Fibroblast of skin of right quadriceps (primary cell): Measurements from ENCODE around the gene CHDH.

ENCODE experiments used
- DNase-seq: peaks from one replicate; pipeline ENCODE4 v3.0.0-alpha.2; 2013

Gene CHDH

DNA sequence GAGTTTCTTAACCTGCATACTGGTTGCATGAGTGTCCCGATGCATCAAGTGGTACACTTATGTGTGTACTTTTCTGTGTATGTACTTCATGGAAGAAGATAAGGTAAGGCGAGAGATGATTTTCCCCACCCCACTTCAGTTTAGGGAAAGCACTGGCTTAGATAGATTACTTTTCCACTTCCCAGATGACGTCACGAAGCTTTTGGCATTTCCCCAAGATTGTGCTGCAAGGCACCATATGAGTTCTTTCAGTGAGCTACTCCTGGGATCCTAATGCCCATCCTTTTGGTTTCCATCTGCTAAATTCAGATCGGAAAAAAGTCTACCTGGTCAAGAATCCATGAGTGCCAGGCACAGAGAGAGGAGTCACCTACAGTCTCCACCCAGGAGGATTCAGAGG is 4.7 kb upstream of the CHDH start:
- DNase-seq, result peak; percentile 36

DNA sequence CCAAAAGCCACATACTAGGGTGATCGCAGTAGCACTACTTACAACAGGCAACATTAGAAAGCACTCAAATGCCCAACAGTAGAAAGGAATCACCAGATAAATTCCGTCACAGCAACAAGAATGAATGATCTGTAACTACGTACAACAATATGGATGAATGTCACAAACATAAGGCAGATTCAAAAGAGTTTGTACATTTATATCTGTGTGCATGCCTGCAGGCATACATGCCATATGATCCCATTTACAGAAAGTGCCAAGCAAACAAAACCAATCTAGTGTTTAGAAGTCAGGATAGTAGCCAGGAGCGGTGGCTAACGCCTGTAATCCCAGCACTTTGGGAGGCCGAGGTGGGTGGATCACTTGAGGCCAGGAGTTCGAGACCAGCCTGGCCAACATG is 3.7 kb upstream of the CHDH start:
- DNase-seq, result no peak

DNA sequence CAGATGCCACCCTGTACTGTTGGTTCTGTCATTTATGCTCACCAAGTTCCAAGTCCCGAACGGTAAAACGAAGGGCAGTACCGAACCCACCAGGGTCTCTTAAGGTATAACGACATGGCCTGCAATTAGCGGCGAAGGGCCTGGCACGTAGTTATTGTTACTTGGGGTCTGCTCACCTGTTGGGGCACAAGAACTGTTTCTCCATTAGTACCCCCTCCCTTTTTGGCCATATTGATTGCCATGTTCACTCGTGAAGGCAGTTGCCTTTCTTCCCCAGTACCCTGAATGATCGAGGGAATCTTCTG is 584 bp upstream of the CHDH start:
- no peak for DNase-seq

DNA sequence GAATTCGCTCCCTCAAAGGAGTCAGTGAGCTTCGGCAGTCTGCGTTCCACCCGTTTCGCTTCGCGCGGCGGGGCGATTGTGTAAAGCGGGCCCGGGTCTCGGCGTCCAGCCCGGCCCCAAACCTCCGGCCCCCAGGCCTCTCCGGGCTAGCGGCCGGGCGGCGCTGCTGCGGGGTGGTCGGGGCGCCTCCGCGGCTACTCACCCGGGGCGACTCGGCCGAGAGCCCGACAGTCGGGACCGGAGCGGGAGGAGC is 412 bp downstream of the CHDH start:
- no peak for DNase-seq

DNA sequence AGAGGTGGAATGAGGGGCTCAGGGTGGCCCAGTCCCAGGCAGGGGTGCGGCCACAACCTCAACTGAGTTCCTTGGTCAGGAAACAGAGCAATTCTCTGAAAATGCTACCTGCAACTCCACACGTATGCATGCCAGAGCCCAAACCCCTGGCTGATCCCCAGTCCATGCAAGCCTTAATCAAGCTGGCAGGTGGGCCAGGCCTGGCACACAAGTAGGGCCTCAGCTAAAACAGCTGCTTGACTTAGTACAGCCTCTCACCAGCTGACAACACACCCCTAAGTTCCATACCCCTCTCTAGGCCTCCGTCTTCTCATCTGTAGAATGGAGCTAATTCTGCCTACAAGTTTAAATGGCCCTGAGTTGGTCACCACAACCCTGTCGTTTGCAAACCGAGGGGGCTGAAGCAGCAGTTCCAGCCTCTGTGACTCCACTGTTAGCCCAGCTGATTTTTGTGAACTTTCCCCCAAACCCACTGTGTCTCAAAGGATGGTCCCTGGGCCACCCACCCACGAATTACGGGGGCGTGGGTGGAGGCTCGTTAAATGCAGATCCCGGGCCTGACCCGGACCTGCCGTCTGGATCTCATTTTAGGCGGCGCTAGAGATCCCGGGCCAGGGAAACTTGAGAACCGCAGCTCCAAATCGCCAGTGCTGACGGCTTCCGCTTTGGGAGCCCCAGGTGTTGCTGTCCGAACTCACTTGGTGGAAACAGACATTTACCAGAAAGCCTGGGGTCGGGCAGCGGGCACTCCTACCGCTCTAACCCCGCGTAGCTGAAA is 927 bp downstream of the CHDH start:
- peak; percentile 11 for DNase-seq

DNA sequence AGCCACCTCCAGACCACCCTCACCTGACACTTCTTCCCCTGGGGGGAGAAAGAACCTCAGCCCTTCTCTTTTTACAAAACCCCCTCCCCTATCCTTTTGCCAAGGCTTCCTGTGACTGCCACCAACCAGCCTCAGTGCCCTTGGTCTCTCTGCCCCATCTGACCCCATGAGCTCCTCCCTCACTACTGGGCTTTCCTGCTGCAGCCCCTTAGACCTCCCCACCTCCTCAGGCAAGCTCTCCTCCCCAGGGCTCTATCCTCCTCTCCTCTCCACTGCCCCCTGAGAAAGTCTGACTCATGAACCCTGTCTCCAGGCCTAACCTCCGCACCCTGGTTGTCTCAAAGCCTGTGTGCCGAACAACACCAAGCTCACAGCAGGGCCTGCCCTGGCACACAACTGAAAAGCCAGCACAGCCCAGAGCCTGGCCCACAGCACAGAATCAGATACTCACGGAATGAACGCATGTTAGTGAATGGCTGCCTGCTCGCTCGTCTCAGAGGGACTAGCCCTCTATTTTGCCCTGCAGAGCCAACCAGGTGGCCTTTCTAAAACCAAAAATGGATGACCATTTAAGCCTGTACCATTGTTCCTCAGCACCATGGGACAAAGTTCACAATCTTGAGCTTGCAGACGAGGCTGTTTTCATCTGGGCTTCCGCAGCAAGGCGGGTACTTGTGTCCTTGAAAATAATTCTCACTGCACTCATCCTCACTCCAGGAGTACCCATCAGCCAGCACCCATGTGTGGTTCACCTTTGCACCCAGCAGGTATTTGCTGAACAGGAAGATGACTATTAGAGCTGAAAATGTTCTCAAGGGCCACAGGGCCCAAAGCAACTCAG is 1.7 kb downstream of the CHDH start:
- DNase-seq, result no peak

DNA sequence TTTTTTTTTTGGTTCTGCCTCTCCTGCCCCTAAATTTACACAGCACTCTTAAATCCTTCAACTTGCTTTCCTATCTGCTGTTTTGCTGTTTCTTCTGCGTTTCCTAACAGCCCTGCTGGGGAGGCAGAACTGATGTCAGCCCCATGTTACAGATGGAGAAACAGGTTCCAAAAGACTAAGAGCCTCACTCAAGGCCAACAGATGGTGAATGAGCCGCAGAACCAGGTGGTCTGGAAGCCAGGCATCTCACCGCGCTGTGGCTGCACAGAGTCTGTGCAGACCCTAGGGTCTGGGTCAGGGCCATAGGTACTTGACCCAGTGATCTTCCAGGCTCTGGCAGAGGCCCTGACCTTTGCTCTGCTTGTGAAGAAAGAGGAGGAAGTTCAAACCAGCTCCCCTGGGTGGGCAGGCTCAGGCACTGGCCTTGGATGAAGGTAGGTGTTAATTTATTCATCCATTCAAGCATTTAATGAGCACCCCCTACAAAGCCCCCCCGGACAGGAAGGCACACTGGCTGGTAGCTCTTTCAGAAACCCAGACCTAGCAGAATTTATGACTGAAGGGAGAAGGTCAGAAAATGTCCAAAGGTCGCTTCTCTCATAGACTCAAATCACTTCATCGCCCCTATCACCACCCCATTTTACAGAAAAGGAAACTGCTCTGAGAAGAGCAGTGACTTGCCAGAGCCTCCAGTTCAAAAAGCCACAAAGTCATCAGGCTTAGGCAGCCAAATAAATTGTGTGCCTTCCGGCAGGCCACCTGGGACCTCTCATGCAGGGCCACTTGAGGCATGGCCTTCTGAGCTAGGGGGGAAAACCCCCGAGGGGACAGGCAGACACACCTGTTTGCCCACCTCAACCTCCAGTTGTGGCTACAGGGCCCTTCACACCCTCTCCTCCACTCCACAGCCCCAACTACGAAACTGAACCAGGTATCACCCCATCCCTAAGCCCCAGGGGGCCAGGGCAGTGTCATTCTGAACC is 2.7 kb downstream of the CHDH start:
- no peak for DNase-seq

DNA sequence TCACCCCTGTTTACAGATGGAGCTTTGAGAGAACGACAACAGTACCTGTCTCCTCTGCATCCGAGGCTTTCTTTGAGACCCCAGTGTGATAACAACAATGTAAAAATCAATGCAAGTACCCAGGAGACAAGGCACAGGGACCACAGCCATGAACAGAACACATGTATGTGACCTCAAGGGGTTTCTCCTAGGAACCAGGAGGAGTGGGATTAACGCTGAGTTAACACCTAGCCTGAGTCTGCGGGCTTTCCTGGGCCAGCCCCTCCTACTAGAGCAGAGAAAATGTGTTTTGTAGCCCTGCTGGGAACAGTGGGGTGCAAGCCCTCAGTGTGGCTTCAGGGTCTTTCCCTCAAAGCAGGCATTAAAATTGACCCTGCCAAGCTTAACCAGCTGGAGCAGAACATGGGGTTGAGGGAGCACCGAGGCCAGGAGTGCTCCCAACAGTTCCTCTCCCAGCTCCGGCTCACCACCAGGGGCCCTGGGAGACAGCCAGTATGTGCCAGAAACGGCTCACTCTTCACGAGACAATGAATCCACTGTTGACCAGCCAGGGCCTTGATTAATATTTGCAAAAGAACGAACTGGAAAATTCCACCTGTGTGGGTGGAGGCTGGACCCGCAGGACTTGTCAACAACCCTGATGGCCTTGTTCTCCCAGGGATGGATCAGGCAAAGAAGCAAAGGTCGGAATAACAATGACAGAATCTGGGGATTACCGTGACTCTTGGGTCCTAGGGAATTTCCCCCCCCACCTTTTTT is 3.6 kb downstream of the CHDH start:
- no peak for DNase-seq

DNA sequence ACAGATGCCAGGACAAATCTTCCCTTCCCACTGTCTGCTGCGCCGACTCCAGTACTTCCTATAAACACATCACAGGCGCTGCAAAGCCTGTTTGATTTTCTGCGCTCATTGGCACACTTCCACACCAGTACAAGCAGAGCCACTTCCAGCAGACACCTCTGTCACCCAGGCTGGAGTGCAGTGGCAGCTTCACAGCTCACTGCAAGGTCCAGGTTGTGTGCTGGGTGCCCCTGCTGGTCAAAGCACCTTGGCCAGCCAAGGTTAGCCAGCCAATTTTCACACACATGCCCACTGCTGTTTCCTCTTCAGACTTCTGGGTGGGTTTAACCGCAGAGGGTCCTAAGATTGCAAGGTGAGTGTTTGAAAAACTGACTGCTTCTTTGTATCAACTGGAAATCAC is 4.9 kb downstream of the CHDH start:
- no peak for DNase-seq

DNA sequence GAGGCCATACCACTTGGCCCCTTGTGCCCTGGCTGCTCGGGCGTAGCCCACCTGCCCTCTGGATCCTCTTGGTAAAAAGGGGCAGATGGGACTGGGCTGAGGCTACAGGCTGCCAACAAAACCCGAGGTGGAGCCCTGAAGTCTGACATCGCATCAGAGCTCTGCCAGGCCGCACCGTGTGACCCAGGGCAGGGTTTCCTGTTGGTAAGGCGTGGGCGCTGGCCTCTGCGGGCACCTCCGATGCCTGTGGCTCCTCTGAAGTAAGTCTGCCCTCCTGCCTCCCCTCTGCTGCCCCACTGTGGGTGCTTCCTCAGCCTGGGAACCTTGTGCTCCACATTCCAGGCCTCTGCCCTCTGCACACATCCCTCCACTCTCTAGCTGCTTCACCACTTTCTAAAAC is 8.9 kb downstream of the CHDH start:
- no peak for DNase-seq

DNA sequence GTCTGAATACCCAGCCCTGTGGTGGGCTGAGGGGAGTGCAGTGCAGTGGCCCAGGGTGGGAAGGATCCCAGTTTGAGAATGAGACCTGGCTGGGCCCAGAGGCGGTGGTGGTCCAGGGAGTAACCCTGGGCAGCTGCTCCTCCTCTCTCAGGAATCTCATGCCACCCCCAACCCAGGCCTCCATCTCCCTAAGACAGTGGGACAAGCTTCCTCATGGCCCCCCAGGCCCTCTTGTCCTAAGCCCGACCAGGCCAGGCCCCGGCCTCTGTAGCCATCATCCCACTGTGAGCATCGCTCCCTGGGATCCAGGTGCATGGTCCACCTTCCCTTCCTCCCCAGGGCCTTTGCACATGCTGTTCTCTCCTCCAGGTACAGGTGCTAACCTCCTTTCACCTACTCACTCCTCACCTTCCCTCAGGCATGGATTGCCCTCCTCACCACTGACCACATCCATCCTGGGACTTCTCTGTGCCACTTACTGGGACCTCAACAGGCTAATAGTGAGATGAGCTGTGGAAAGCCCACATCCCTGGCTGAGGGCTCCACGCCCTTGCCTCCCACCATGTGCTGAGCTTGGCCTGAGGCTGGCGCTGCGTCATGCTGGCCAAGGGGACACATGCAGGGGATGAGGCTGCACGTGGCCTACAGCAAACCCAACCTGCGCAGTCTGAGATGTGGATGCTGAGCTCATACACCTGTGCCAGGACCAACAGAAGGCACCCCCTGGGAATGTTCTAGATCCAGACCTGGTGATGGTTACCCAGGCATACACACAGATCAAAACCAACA is 9.9 kb downstream of the CHDH start:
- no peak for DNase-seq

DNA sequence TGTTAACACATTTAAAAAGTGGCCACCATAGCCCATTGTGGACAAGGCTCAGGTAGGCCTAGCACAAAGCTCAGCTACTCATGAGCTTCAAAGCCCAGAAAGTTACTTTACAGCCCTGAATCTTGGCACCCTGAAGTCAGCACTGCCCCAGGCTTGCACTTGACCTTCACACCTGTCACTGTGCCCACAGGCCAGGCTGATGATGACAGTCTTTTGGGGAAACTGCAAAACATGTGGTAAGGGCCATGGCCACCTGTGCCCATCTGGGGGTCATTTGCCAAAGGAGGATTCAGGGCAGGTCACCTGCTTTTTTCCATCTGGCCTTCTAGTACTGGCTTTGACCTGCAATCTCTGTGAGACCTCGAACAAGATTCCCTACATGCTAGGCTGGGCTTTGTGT is 11.0 kb downstream of the CHDH start:
- DNase-seq, result no peak

DNA sequence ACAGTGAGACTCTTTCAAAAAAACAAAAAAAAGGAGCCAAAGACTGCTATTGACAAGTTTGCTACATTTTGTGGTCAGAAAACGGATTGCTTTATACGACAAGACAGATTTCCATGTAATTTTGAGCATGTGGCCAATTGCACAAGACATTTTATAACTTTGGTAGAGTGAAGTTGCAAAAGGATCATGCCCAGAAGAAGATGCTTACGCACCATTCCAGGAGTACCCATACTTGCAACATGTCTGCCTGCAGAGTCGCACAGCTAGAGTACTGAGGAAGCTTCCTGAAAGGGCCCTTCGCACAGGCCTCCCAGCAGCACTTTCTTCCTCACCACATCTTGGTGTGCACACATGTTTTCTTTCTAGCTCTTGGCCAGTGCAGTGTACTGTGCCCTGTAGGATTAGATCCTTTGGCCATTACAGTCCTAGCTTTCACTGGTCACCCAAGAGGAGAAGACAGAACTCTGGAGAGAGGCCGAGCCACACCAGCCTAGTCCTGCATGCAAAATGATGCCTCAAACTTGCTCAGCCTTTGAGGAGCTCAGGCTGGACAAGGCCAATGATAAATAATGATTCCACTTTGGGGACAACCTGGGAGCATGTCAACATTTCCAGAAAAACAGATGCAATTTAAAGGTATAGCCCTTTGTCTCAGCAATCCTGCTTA is 11.7 kb downstream of the CHDH start:
- no peak for DNase-seq

DNA sequence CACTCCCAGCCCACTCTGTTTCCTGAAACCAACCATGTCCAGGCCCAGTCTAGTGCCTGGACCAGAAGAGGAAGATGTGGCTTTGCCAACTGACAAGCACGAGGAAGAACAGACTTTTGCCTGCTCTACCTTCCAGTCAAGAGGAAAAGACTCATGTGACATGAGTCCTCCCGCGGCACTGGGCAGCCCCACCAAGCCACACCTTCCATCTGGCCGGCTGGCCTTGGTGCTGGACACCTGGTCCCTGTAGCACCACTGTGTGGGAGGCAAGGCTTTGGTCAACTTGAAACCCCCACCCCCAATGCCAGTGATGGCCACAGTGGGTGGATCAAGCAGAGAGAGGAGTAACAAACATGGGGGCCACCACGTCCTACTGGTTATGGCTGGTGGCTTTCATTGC is 12.5 kb downstream of the CHDH start:
- DNase-seq, result no peak

DNA sequence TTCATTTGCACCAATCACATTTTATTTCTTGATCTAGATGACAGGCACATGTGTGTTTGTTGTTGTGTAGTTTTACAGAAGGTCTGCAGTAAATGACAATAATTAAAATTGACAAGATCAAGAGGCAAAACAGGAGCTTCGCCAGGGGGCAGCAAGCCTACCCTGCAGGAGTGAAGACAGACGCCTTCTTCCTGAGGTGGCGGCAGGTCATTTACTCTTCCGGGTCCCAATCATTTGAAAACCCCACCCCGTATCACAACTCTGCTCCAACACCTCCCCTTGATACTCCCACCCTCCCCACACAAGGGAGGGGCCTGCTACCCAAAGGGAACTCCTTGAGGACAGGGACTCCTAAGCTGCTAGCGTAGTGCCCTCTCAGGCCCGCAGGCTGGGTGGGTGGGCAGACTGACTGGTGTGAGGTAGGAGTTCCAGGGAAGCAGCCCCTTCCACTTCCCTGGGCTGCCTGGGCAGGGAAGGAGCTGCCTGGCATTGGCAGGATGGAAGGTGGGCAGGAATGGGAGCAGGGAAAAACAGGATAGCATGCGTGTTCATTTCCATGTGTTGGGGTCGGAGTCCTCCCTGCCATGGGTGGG is 13.1 kb downstream of the CHDH start:
- no peak for DNase-seq

DNA sequence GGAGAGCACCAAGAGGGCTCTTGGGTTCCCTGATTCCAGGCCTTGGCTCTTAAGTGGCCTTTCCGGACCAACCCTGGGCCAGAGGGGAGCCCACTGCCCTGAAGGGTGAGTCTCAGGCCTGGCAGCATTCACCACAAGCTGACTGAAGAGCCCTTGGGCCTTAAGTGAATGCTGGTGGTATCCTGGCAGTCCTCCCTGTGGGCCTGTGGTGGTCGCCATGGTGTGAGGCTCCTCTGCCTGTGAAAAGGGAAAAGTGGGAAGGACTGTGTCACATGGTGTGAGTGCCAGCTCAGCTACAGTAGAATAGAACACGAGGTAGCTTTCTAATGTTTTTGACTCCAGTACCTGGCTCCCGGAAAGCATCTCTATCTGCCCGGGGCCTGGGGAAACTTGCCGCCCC is 15.3 kb downstream of the CHDH start:
- no peak for DNase-seq

DNA sequence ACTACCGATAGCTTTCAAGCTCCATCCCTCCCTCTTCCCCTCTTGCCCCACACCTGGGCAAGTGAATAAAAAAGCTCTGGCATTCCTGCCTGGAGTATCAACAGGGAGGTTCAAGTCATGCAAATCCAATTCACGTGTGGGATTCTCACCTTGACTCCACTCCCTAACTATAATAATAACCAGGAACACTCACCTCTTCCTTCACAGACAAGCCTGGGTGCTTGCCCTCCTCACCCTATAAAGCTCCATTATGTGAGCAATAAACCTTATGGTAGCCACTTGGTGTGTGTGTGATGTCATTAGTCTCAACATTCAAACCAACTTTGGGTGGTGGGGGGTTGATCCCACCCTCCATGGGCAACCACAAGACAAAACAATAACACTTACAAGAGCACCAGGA is 16.6 kb downstream of the CHDH start:
- no peak for DNase-seq

DNA sequence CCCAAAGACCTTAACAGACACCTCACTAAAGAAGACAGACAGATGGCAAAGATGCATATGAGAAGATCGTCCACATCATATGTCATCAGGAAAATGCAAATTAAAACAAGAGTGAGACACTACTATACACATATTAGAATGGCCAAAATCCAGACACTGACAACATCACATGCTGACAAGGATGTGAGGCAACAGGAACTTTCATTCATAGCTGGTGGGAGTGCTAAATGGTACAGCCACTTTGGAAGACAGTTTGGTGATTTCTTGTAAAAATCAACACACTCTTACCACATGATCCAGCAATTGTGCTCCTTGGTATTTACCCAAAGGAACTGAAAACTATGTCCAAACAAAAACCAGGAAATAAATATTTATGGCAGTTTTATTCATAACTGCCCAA is 17.6 kb downstream of the CHDH start:
- no peak for DNase-seq

DNA sequence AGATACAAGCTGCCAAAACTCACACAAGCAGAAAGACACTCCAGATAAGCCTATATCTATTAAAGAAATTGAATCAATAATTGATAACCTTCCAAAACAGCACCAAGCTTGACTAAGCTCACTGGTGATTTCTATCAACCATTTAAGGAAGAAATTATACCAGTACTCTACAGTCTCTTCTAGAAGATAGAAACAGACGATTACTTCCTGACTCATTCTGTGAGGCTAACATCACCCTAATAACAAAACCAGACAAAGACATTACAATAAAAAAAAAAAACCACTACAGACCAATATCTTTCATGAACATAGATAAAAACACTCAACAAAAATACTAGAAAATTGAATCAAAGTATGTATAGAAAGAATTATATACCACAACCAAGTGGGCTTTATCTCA is 20.2 kb downstream of the CHDH start:
- DNase-seq, result no peak

DNA sequence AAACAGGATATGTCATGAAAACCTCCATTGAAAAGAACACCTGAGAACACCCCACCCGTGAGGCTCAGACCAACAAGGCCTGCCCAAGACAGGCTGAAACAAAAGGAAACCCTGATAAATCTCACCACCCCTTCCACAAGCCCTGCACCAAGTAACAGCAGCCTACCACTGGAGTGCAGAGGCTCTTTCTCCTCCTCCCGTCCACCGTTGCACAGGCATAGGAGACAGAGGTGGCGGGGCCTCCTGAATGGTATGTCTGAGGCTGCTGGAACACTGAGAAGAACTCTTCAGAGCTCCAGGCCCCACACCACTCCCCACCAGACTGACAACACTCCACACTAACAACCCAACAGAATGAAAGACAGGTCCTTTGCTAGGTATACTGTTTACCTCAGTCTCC is 21.4 kb downstream of the CHDH start:
- no peak for DNase-seq

DNA sequence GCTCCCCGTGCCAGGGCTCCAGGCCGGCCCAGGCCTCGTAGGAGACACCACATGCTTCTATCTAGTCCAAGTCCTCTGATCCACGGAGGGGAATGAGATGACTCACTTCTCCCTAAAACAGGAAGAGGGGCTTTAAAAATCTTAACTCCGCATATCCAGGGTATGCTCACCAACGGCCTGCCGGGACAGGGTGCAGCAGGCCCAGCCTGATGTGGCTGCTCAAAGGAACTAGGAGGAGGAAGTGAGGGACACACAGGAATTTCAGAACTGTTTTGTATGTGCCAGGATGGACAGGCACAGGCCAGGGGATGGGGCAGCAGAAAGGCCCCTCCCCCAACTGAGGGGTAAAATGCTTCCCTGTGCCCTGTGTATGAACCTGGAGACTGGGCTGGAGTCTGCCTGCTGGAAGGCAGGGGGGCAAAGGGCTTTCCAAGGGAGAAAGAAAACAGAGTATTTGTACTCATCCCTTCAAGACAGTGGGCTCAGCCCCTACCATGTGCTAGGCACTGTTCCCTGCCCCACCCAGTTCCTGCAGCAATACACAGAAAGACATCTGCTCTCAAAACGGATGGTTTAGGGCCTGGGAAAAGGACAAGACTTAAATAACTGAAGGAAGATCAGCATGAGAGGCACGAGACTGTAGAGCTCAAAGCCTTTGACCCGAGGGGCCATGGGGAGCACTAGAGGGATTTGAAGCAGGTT is 22.1 kb downstream of the CHDH start:
- DNase-seq, result no peak
